K562 (cell line): Measurements from ENCODE around the gene ACSF3. TPM values are rescaled to one million over a fixed set of nuclear protein-coding genes. Genes with fewer than 3 reads are reported as not detected.

Source experiments
- ATF7 ChIP-seq: fragments of 450-650 bp; IDR thresholded peaks from 2 replicates; pipeline ENCODE4 v1.7.1; 2014; ENCODE audit warnings: mild to moderate bottlenecking, moderate library complexity
- CXXC5 ChIP-seq: fragments of 250-450 bp; sonication (Bioruptor Pico); IDR thresholded peaks from 2 replicates; pipeline ENCODE4 v1.8.0; 2022; ENCODE audit warnings: inconsistent platforms, mild to moderate bottlenecking, moderate library complexity
- ESRRA ChIP-seq: fragments of 450-650 bp; IDR thresholded peaks from 2 replicates; pipeline ENCODE4 v1.6.1; 2014; ENCODE audit warnings: low read depth, mild to moderate bottlenecking, moderate library complexity, borderline replicate concordance
- FOSL1 ChIP-seq: fragments of 200-800 bp; sonication (Bioruptor generic); conservative IDR thresholded peaks from 2 replicates; pipeline ENCODE4 v1.6.1; 2016; ENCODE audit warnings: missing genetic modification characterization, missing compliant biosample characterization
- FOXK2 ChIP-seq, 2 experiments: fragments of 450-650 bp; IDR thresholded peaks in 1 of 2; conservative IDR thresholded peaks in 1 of 2; 2 replicates each; pipeline ENCODE4 v1.6.1; 2016; ENCODE audit warnings: low read depth in 2 of 2, mild to moderate bottlenecking in 1 of 2
- HDAC8 ChIP-seq: fragments of 450-650 bp; IDR thresholded peaks from 2 replicates; pipeline ENCODE4 v1.6.1; 2016; ENCODE audit warnings: mild to moderate bottlenecking, missing genetic modification characterization, moderate library complexity, missing compliant biosample characterization
- MECOM ChIP-seq: fragments of 250-450 bp; sonication (Bioruptor Pico); IDR thresholded peaks from 2 replicates; pipeline ENCODE4 v1.8.0; 2022; ENCODE audit warnings: inconsistent platforms
- NR2C2 ChIP-seq, 2 experiments: fragments of 200-800 bp in 1 of 2; sonication (Bioruptor generic) in 1 of 2; sonication (generic) in 1 of 2; formaldehyde crosslinking in 1 of 2; IDR thresholded peaks; 2 replicates each; pipeline versions ENCODE4 v1.6.1 to v1.8.0; 2016 to 2022; ENCODE audit warnings: mild to moderate bottlenecking in 1 of 2, missing compliant biosample characterization in 1 of 2, missing genetic modification characterization in 1 of 2, missing genetic modification reagents in 1 of 2
- POLR3A ChIP-seq: IDR thresholded peaks from 2 replicates; pipeline ENCODE4 v1.6.1; 2011; ENCODE audit warnings: borderline replicate concordance, mild to moderate bottlenecking, moderate library complexity; ENCODE audit not compliant: insufficient read length, insufficient read depth; ENCODE audit errors: extremely low read depth
- RCOR1 ChIP-seq, 2 experiments: IDR thresholded peaks; 2 replicates each; pipeline ENCODE4 v1.6.1; 2012; ENCODE audit warnings: low read depth in 2 of 2, low read length in 2 of 2, borderline replicate concordance in 1 of 2, improper control_type of control experiment in 1 of 2
- SAFB ChIP-seq: fragments of 200-400 bp; formaldehyde crosslinking; IDR thresholded peaks from 2 replicates; pipeline ENCODE4 v1.6.1; 2017; ENCODE audit warnings: low read depth, low read length, borderline replicate concordance
- SIN3A ChIP-seq, 2 experiments: fragments of 150-350 bp in 1 of 2; IDR thresholded peaks; 2 replicates each; pipeline ENCODE4 v1.6.1; 2011 to 2016; ENCODE audit warnings: borderline replicate concordance in 2 of 2, low read depth in 2 of 2, low read length in 2 of 2, mild to moderate bottlenecking in 2 of 2, moderate library complexity in 2 of 2; ENCODE audit not compliant: control insufficient read depth in 1 of 2
- SMAD4 ChIP-seq: fragments of 250-450 bp; sonication (Bioruptor Pico); conservative IDR thresholded peaks from 2 replicates; pipeline ENCODE4 v1.8.0; 2021; ENCODE audit warnings: inconsistent platforms, mild to moderate bottlenecking, moderate library complexity
- THAP7 ChIP-seq: fragments of 250-450 bp; sonication (Bioruptor Pico); IDR thresholded peaks from 2 replicates; pipeline ENCODE4 v1.5.0; 2021
- THRA ChIP-seq: fragments of 450-650 bp; IDR thresholded peaks from 2 replicates; pipeline ENCODE4 v1.6.1; 2017; ENCODE audit warnings: mild to moderate bottlenecking, moderate library complexity
- U2AF2 ChIP-seq: fragments of 200-400 bp; formaldehyde crosslinking; optimal IDR thresholded peaks from 2 replicates; pipeline ENCODE3; 2017; ENCODE audit warnings: low read depth, mild to moderate bottlenecking, low read length
- UBTF ChIP-seq, 2 experiments: IDR thresholded peaks; 2 replicates each; pipeline ENCODE4 v1.6.1; 2012; ENCODE audit warnings: improper control_type of control experiment in 2 of 2, low read depth in 2 of 2, low read length in 2 of 2, borderline replicate concordance in 1 of 2
- ZNF133 ChIP-seq: fragments of 250-450 bp; sonication (Bioruptor Pico); IDR thresholded peaks from 2 replicates; pipeline ENCODE4 v1.4.0; 2020; ENCODE audit warnings: mild to moderate bottlenecking
- ZNF274 ChIP-seq: IDR thresholded peaks from 2 replicates; pipeline ENCODE4 v1.6.1; 2011; ENCODE audit warnings: low read depth, mild to moderate bottlenecking, low read length, moderate library complexity, borderline replicate concordance
- ZNF436 ChIP-seq: fragments of 250-450, 450-650 bp; sonication (Bioruptor Pico); formaldehyde crosslinking; IDR thresholded peaks from 2 replicates; pipeline ENCODE4 v1.7.0; 2020; ENCODE audit warnings: mild to moderate bottlenecking
- polyA plus RNA-seq, 8 experiments: library from polyadenylated mRNA; depleted of rRNA in 4 of 8; stranded (reverse) in 5 of 8; unstranded in 3 of 8; fragments of >200 nt; fragmentation: Nextera tagmentation in 2 of 8; fragmentation: Illumina TruSeq in 1 of 8; extraction: Ambion mirVana in 2 of 8; extraction: Trizol in 1 of 8; gene quantifications; 2 replicates each; pipeline versions ENCODE4 v1.2.1 to v1.2.3, GENCODE V29; 2011 to 2014; ENCODE audit warnings: inconsistent platforms in 1 of 8, missing spikeins in 1 of 8
- total RNA-seq, 7 experiments: library from RNA; depleted of rRNA in 6 of 7; stranded (reverse); fragments of >200 nt in 6 of 7; fragmentation: Illumina TruSeq in 2 of 7; extraction: Trizol in 2 of 7; gene quantifications; 2 replicates each; pipeline versions ENCODE4 v1.2.1 to v1.2.3, GENCODE V29; 2011 to 2021; ENCODE audit warnings: low replicate concordance in 1 of 7

The ACSF3 gene
- total and polyA plus RNA-seq, 9 of the 15 experiments (the other 6 are each of a cell fraction or from before 2014, with no cell fraction given), result 0.77 to 32.8 (median 14.7) TPM

- peak; percentile 43 to 77; a peak in 2 of 4 replicates for TF ChIP-seq UBTF (IDR thresholded peaks at IDR 0.05; ENCODE audit: borderline replicate concordance in 1 of 2, low read depth in 2 of 2, low read length in 2 of 2)
- TF ChIP-seq SIN3A (IDR thresholded peaks at IDR 0.05; ENCODE audit: borderline replicate concordance in 2 of 2, control insufficient read depth in 1 of 2, low read depth in 2 of 2, low read length in 2 of 2), result peak in 1 of 2 experiments; percentile 66; a peak in 1 of 4 replicates
- TF ChIP-seq THRA, result no peak
- TF ChIP-seq U2AF2, result no peak
- peak in 1 of 2 experiments; percentile 34; a peak in 1 of 4 replicates for TF ChIP-seq RCOR1 (IDR thresholded peaks at IDR 0.05; ENCODE audit: borderline replicate concordance in 1 of 2, low read depth in 2 of 2, low read length in 2 of 2)
- TF ChIP-seq HDAC8 (tag), result no peak
- peak; percentile 88; the same call in 1 of the 2 replicates for TF ChIP-seq THAP7
- peak; percentile 63; the same call in 1 of the 2 replicates for TF ChIP-seq ESRRA
- peak; percentile 97 for TF ChIP-seq CXXC5 (CRISPR knock-in tag)
- 0 out of 2 replicates have a peak, but pooled peaks have one; percentile 49 for TF ChIP-seq MECOM (CRISPR knock-in tag)
- peak; percentile 55; the same call in 1 of the 2 replicates for TF ChIP-seq ATF7
- peak; percentile 94 for TF ChIP-seq SAFB
- no peak for TF ChIP-seq POLR3A
- no peak for TF ChIP-seq ZNF133 (CRISPR knock-in tag)
- TF ChIP-seq NR2C2 (CRISPR knock-in tag; IDR thresholded peaks at IDR 0.05), result peak; percentile 85
- peak; percentile 96 for TF ChIP-seq NR2C2 (tag; IDR thresholded peaks at IDR 0.05)
- no peak for TF ChIP-seq ZNF274
- peak; percentile 54 for TF ChIP-seq FOSL1 (tag)
- no peak for TF ChIP-seq FOXK2 (conservative IDR thresholded peaks at IDR 0.05 in 1 of 2, IDR thresholded peaks at IDR 0.05 in 1 of 2; ENCODE audit: low read depth in 2 of 2)
- TF ChIP-seq ZNF436 (CRISPR knock-in tag), result no peak
- peak; percentile 97 for TF ChIP-seq SMAD4 (CRISPR knock-in tag)
Measured at GRCh38 chr16:89093602-89094251, at the start of gene ACSF3 (continued).
